ENCODE measurements around the gene CNPY4. TPM values are rescaled to one million over a fixed set of nuclear protein-coding genes. Genes with fewer than 3 reads are reported as not detected.

The CNPY4 gene, protein sequence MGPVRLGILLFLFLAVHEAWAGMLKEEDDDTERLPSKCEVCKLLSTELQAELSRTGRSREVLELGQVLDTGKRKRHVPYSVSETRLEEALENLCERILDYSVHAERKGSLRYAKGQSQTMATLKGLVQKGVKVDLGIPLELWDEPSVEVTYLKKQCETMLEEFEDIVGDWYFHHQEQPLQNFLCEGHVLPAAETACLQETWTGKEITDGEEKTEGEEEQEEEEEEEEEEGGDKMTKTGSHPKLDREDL
- total RNA-seq = 10 to 100 TPM; 22.5 to 65.7 TPM
- polyA plus RNA-seq (ENCODE audit: insufficient read length in 2 of 2) = 10 to 100 TPM; 29.9 to 33.3 TPM
- long read RNA-seq, donor 1, transcript CNPY4-201 (6 exons, 1,502 nt) = major isoform, 7 of 21 reads
- long read RNA-seq, donor 1, partial matches to known transcripts = 11 of 21 reads
- long read RNA-seq, donor 1, other reads (novel, unspliced or antisense) = 0 of 21 reads
- long read RNA-seq, donor 2, partial matches to known transcripts = 0 of 2 reads
- long read RNA-seq, donor 2, other reads (novel, unspliced or antisense) = 0 of 2 reads
- long read RNA-seq, donor 3, partial matches to known transcripts = 0 of 4 reads
- long read RNA-seq, donor 3, other reads (novel, unspliced or antisense) = 0 of 4 reads
- long read RNA-seq, donor 4, transcript CNPY4-201 (6 exons, 1,502 nt) = major isoform, 16 of 20 reads
- long read RNA-seq, donor 4, partial matches to known transcripts = 0 of 20 reads
- long read RNA-seq, donor 4, other reads (novel, unspliced or antisense) = 0 of 20 reads

DNA sequence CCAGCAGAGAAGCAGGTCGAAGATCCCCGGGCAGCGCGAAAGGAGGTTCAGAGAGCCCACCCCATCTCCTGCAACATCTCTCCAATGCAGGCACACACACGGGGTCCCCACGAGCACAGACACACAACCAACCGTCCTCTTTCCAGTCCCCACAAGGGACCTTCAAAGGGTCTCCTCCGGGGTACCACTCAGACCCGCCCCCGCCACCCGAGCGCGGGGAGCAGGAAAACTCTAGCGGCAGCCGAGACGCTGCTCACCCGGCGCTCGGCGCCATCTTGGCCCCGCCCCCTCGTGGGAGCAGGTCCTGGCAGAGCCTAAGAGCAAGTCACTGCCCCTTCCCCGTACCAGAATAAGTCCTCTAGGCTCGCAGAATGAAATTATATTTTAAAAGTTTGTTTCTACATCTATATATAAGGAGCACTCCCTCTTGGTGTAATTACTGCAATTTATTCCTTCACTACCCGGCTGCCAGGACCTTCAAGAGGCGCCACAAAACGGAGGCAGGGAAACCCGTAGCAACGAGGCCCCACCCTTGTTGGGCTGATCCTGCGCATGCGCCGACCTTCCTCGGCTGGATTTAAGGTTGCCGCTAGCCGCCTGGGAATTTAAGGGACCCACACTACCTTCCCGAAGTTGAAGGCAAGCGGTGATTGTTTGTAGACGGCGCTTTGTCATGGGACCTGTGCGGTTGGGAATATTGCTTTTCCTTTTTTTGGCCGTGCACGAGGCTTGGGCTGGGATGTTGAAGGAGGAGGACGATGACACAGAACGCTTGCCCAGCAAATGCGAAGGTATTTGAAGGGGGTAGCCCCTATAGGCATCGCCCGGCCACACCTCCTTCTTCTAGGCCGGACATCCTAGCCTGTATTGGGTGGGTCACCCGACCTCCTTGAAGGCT is at the start of gene CNPY4, which contains the start of gene TAF6:
Gene CNPY4, plus strand, starts transcription at position 563 of the 898 bp plus-strand sequence. Its CDS starts 111 bp downstream, at position 674.
Gene TAF6, minus strand, starts transcription at position 287 of the 898 bp plus-strand sequence. CDS start 5,149 bp downstream, outside the sequence.
- Histone ChIP-seq H3K27me3 (ENCODE audit: control insufficient read depth, insufficient read depth, low read length) (no peaks in the 10 kb centered on the region), H3K36me3 (ENCODE audit: control insufficient read depth, insufficient read depth, low read length) (peaks cover 34% of the 10 kb centered on the region), H3K9me3 (ENCODE audit: control insufficient read depth, insufficient read depth, low read length) (no peaks in the 10 kb centered on the region), H3K4me3 (ENCODE audit: low read depth, low read length) (peak within 1 kb of the TSS; percentile 96), H3K27ac (ENCODE audit: low read depth, low read length) (peak within 1 kb of the TSS; percentile 95), H3K4me1 (ENCODE audit: control insufficient read depth, insufficient read depth, low read length) (peaks cover 17% of the 10 kb centered on the region)
- peak; percentile 92 to 99 (median 94) for DNase-seq (ENCODE audit: low read depth in 4 of 6, low spot score in 6 of 6)
- WGBS (ENCODE audit: insufficient coverage) = under 1% methylated on average over 39 of the region's 49 CpGs

DNA sequence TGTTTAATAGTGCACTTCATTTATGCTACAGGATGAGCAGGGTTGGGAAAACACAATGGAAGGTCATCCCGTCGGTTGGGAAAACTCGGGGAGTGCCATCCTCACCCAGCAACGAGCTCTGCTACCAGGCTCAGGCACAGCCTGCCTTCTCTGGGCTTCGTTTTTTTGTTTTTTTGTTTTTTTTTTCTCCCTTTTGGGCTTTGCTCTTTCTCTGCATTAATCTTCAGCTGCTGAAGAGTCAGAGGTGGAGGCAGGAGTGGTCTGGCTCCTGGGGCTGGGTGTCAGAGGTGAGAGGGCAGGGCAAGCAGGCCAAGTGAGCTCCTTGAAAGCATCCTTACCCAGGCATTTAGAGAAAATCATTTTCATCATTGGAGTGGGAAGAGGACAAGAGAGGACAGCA is 49.4 kb upstream of the CNPY4 start:
- Histone ChIP-seq H3K27me3 (ENCODE audit: control insufficient read depth, insufficient read depth, low read length) (no peaks in the 10 kb centered on the region), H3K4me1 (ENCODE audit: control insufficient read depth, insufficient read depth, low read length) (no peaks in the 10 kb centered on the region), H3K4me3 (ENCODE audit: low read depth, low read length) (no peak overlapping the region), H3K27ac (ENCODE audit: low read depth, low read length) (no peak overlapping the region), H3K36me3 (ENCODE audit: control insufficient read depth, insufficient read depth, low read length) (peaks cover 81% of the 10 kb centered on the region), H3K9me3 (ENCODE audit: control insufficient read depth, insufficient read depth, low read length) (peaks cover 3% of the 10 kb centered on the region)
- WGBS (ENCODE audit: insufficient coverage) = 96% methylated on average over 4 of the region's 5 CpGs
- DNase-seq (ENCODE audit: low read depth in 4 of 6, low spot score in 6 of 6) = no peak

DNA sequence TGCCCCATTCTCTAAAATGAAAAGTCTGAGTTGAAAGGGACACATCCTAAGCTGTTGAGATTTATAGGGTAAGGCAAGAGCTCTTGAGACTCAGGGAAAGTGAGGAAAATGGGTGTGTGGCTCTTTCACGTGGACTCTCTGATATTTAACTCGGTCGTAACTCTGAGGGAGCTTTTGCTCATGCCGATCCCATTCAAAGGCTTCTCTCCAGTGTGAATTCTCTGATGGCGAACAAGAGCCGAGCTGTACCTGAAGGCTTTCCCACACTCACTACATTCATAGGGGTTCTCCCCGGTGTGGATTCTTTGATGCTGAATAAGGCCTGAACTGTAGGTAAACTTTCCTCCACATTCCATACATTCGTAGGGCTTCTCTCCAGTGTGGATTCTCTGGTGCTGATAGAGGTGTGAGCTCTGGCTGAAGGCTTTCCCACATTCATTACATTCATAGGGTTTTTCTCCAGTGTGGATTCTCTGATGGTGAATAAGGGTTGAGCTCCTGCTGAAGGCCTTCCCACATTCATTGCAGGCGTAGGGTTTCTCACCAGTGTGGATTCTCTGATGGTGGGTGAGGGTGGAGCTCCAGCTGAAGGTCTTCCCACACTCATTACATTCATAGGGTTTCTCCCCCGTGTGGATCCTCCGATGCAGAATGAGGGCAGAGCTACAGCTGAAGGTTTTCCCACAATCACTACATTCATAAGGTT is 48.3 kb upstream of the CNPY4 start:
- Histone ChIP-seq H3K4me1 (ENCODE audit: control insufficient read depth, insufficient read depth, low read length) (no peaks in the 10 kb centered on the region), H3K36me3 (ENCODE audit: control insufficient read depth, insufficient read depth, low read length) (peaks cover 85% of the 10 kb centered on the region), H3K9me3 (ENCODE audit: control insufficient read depth, insufficient read depth, low read length) (peaks cover 3% of the 10 kb centered on the region), H3K27ac (ENCODE audit: low read depth, low read length) (no peak overlapping the region), H3K27me3 (ENCODE audit: control insufficient read depth, insufficient read depth, low read length) (no peaks in the 10 kb centered on the region), H3K4me3 (ENCODE audit: low read depth, low read length) (no peak overlapping the region)
- DNase-seq (ENCODE audit: low read depth in 4 of 6, low spot score in 6 of 6) = no peak
- WGBS (ENCODE audit: insufficient coverage) = no CpG with 5 or more reads among the region's 11 CpGs

DNA sequence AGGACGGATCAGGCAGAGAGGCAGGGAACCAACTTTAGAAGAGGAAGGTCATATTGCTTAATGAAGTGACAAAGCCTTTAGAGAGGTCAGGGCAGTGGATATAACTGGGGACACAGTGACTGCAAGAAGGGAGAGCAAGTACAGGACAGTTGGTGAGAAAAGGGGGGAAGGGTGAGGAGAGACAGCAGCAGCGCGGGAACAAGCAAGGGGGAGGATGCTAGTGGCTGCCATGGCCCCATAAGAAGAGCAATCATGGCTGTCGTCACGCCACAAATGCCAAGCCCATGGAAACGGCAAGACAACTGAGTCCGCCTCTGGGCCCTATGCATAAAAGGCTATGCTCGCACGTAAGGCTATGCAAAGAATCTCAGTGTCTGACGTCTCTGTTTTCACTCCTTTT is 47.0 kb upstream of the CNPY4 start:
- 98% methylated on average over 10 of the region's 10 CpGs for WGBS (ENCODE audit: insufficient coverage)
- Histone ChIP-seq H3K36me3 (ENCODE audit: control insufficient read depth, insufficient read depth, low read length) (peaks cover 95% of the 10 kb centered on the region), H3K4me3 (ENCODE audit: low read depth, low read length) (no peak overlapping the region), H3K27ac (ENCODE audit: low read depth, low read length) (no peak overlapping the region), H3K27me3 (ENCODE audit: control insufficient read depth, insufficient read depth, low read length) (no peaks in the 10 kb centered on the region), H3K9me3 (ENCODE audit: control insufficient read depth, insufficient read depth, low read length) (peaks cover 3% of the 10 kb centered on the region), H3K4me1 (ENCODE audit: control insufficient read depth, insufficient read depth, low read length) (no peaks in the 10 kb centered on the region)
- DNase-seq (ENCODE audit: low read depth in 4 of 6, low spot score in 6 of 6) = no peak

DNA sequence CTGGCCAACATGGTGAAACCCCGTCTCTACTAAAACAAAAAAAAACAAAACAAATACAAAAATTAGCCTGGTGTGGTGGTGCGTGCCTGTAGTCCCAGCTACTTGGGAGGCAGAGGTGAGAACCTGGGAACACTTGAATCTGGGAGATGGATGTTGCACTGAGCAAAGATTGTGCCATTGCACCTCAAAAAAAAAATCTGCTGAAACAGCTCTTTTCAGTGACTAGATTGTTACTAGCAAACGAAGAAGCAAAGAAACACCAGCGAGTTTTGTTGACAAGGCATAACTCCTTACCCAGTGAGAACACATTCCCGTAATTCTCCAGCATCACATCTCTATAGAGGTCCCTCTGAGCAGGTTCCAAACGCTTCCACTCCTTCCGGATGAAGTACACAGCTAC is 44.6 kb upstream of the CNPY4 start:
- Histone ChIP-seq H3K9me3 (ENCODE audit: control insufficient read depth, insufficient read depth, low read length) (peaks cover 3% of the 10 kb centered on the region), H3K27me3 (ENCODE audit: control insufficient read depth, insufficient read depth, low read length) (no peaks in the 10 kb centered on the region), H3K4me3 (ENCODE audit: low read depth, low read length) (no peak overlapping the region), H3K27ac (ENCODE audit: low read depth, low read length) (no peak overlapping the region), H3K36me3 (ENCODE audit: control insufficient read depth, insufficient read depth, low read length) (peaks cover 97% of the 10 kb centered on the region), H3K4me1 (ENCODE audit: control insufficient read depth, insufficient read depth, low read length) (peaks cover 8% of the 10 kb centered on the region)
- no peak for DNase-seq (ENCODE audit: low read depth in 4 of 6, low spot score in 6 of 6)
- WGBS (ENCODE audit: insufficient coverage) = 93% methylated on average over 3 of the region's 7 CpGs

DNA sequence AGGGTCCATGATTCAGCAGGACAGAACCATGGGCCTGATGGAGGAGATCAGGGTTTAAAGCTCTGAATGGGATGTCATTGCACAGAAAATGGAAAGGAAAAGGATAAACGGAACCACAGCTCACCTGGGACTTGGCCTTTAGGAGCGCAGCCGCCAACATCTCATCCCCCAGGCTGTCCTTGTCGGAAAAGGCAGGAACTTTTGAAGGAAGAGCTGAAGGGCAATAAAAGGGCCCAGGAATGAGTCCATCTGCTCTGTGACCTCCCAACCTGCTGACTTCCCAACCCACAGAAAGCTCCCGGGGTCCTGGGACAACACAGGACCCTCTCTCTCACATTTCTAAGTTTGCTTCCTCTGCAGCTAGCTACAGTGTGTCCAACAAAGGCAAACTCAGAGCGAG is 44.0 kb upstream of the CNPY4 start:
- H3K4me3 ChIP-seq (ENCODE audit: low read depth, low read length) = no peak overlapping the region
- no peak for DNase-seq (ENCODE audit: low read depth in 4 of 6, low spot score in 6 of 6)
- H3K27me3 ChIP-seq (ENCODE audit: control insufficient read depth, insufficient read depth, low read length) = no peaks in the 10 kb centered on the region
- H3K9me3 ChIP-seq (ENCODE audit: control insufficient read depth, insufficient read depth, low read length) = peaks cover 3% of the 10 kb centered on the region
- peaks cover 91% of the 10 kb centered on the region for H3K36me3 ChIP-seq (ENCODE audit: control insufficient read depth, insufficient read depth, low read length)
- WGBS (ENCODE audit: insufficient coverage) = 100% methylated on average over 6 of the region's 6 CpGs
- no peak overlapping the region for H3K27ac ChIP-seq (ENCODE audit: low read depth, low read length)
- peaks cover 13% of the 10 kb centered on the region for H3K4me1 ChIP-seq (ENCODE audit: control insufficient read depth, insufficient read depth, low read length)

DNA sequence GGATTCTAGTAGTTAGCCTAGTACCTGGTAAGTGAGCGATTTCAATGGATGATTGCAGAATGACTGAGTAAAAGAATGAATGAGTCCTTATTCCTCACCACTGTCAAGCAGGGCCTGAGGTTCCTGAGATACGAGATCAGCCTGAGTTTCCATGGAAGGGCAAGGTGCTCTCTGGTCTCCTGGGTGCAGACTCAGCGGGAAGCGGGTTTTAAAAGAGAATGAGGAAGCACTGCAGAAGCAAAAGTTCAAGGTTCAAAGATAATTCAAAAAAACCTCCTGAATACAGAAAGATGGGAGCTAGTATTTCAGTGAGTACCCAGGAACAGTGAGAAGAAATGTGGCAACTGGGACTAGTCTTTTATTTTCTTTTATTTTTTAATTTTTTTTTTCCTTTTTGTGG is 42.2 kb upstream of the CNPY4 start:
- no peak overlapping the region for H3K4me3 ChIP-seq (ENCODE audit: low read depth, low read length)
- DNase-seq (ENCODE audit: low read depth in 4 of 6, low spot score in 6 of 6) = no peak
- H3K4me1 ChIP-seq (ENCODE audit: control insufficient read depth, insufficient read depth, low read length) = peaks cover 20% of the 10 kb centered on the region
- H3K27me3 ChIP-seq (ENCODE audit: control insufficient read depth, insufficient read depth, low read length) = no peaks in the 10 kb centered on the region
- H3K9me3 ChIP-seq (ENCODE audit: control insufficient read depth, insufficient read depth, low read length) = no peaks in the 10 kb centered on the region
- no peak overlapping the region for H3K27ac ChIP-seq (ENCODE audit: low read depth, low read length)
- H3K36me3 ChIP-seq (ENCODE audit: control insufficient read depth, insufficient read depth, low read length) = peaks cover 73% of the 10 kb centered on the region
- 83% methylated on average over 2 of the region's 4 CpGs for WGBS (ENCODE audit: insufficient coverage)

DNA sequence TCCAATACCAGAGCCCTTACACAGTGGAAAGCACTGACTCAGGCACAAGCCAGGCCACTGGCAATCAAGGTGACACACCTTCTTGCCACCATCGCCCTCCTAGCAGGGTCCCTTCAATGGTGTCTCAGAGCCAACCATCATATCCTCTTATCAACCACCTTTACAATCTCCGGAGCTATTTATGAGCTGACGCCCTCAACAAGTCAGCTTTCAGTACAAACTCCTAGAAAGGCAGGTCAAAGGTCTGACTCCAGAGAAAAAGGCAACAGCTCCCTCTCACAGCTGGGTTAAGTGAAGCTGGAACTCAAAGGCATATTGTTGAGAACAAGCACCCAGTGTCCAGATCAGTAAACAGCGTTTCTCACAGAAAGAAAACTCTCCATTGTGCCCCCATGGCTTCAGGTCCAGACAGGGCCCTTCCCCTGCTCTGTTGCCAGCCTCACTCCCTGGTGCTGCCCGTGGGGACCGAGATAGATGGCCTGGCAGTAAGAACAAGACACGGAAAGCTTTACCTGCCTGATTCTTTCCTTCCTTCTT is 40.3 kb upstream of the CNPY4 start:
- DNase-seq (ENCODE audit: low read depth in 4 of 6, low spot score in 6 of 6) = peak in 1 of 6 donors; percentile 62
- H3K9me3 ChIP-seq (ENCODE audit: control insufficient read depth, insufficient read depth, low read length) = no peaks in the 10 kb centered on the region
- 74% methylated on average over 6 of the region's 7 CpGs for WGBS (ENCODE audit: insufficient coverage)
- peak overlapping the region; percentile 76 for H3K27ac ChIP-seq (ENCODE audit: low read depth, low read length)
- H3K27me3 ChIP-seq (ENCODE audit: control insufficient read depth, insufficient read depth, low read length) = no peaks in the 10 kb centered on the region
- peaks cover 55% of the 10 kb centered on the region for H3K36me3 ChIP-seq (ENCODE audit: control insufficient read depth, insufficient read depth, low read length)
- peaks cover 25% of the 10 kb centered on the region for H3K4me1 ChIP-seq (ENCODE audit: control insufficient read depth, insufficient read depth, low read length)
- no peak overlapping the region for H3K4me3 ChIP-seq (ENCODE audit: low read depth, low read length)
